GM12878 (cell line): ENCODE results near the gene ARL2. TPM values are rescaled to one million over a fixed set of nuclear protein-coding genes. Genes with fewer than 3 reads are reported as not detected.

Experiments used
- ATAC-seq: fragments of 200-7000 bp; cut with Tn5 transposase; 3 replicates; pipeline ENCODE4 v1.9.1; 2020; ENCODE audit warnings: mild to moderate bottlenecking, moderate library complexity
- Bru-seq: library from RNA; stranded (reverse); fragments of 400-500 nt; gene quantifications from one replicate; lab custom pipeline; 2021; lab: Mats Ljungman, UMichigan
- BruChase-seq, 2 experiments: library from RNA; stranded (reverse); fragments of 400-500 nt; gene quantifications; one replicate each; lab custom pipeline; 2021; lab: Mats Ljungman, UMichigan
- BruUV-seq: library from RNA; stranded (reverse); fragments of 400-500 nt; replicated peaks from 2 replicates; lab custom pipeline; 2021; lab: Mats Ljungman, UMichigan
- CTCF ChIA-PET: fragments of 300-600 bp; sonication (Branson Sonifier 250); formaldehyde crosslinking; extraction: SDS; loops from one replicate; lab custom pipeline; 2021; ENCODE audit warnings: inconsistent platforms; lab: Yijun Ruan, JAX
- POLR2A ChIA-PET: fragments of 350-600 bp; formaldehyde crosslinking; extraction: SDS; loops from one replicate; lab custom pipeline; 2021; ENCODE audit warnings: inconsistent platforms; lab: Charles Lee
- RAD21 ChIA-PET: fragments of 300-600 bp; sonication (Branson Sonifier 250); formaldehyde crosslinking; loops from one replicate; lab custom pipeline; 2023; ENCODE audit warnings: antibody characterized with exemption; ENCODE audit not compliant: unreplicated experiment; lab: Charles Lee
- SMC1A ChIA-PET: fragments of 300-600 bp; sonication (Branson Sonifier 250); formaldehyde crosslinking; loops from one replicate; lab custom pipeline; 2023; ENCODE audit not compliant: unreplicated experiment, uncharacterized antibody; lab: Charles Lee
- DNase-seq: peaks from one replicate; pipeline ENCODE4 v3.0.0-alpha.2; 2011; ENCODE audit warnings: low read depth, low spot score
- FAIRE-seq: peaks from 3 replicates; lab custom pipeline; 2011; peaks lifted over from hg19 to GRCh38; lab: Jason Lieb, UNC
- H2AFZ ChIP-seq: 2 replicates; pipeline ENCODE4 v1.6.0; 2011; ENCODE audit warnings: low read depth, low read length, control low read depth; ENCODE audit not compliant: control insufficient read depth
- H3K27ac ChIP-seq: 2 replicates; pipeline ENCODE4 v1.5.1; 2011; ENCODE audit warnings: control low read depth; ENCODE audit not compliant: control insufficient read depth, insufficient read depth
- H3K27me3 ChIP-seq, 2 experiments: replicated peaks in 1 of 2; 2 replicates each; pipeline versions ENCODE4 v1.6.0 to v1.6.1; 2011; ENCODE audit warnings: low read length in 1 of 2; ENCODE audit not compliant: control insufficient read depth in 2 of 2, insufficient read depth in 2 of 2
- H3K36me3 ChIP-seq, 2 experiments: 2 replicates each; pipeline ENCODE4 v1.5.1; 2011; ENCODE audit warnings: low read length in 1 of 2; ENCODE audit not compliant: control insufficient read depth in 2 of 2, insufficient read depth in 2 of 2
- H3K4me1 ChIP-seq: 2 replicates; pipeline ENCODE4 v1.6.1; 2011; ENCODE audit warnings: mild to moderate bottlenecking, low read length, moderate library complexity, mixed read lengths; ENCODE audit not compliant: control insufficient read depth, insufficient read depth
- H3K4me2 ChIP-seq: 2 replicates; pipeline ENCODE4 v1.6.0; 2011; ENCODE audit warnings: control low read depth; ENCODE audit not compliant: control insufficient read depth, insufficient read depth
- H3K4me3 ChIP-seq: fragments of 200-600 bp; sonication (generic); 2 replicates; pipeline ENCODE4 v1.5.1; 2016
- H3K79me2 ChIP-seq: 2 replicates; pipeline ENCODE4 v1.6.0; 2011; ENCODE audit warnings: low read length; ENCODE audit not compliant: control insufficient read depth, insufficient read depth
- H3K9ac ChIP-seq: 2 replicates; pipeline ENCODE4 v1.8.0; 2011; ENCODE audit warnings: low read length, control low read depth, mixed read lengths; ENCODE audit not compliant: control insufficient read depth, insufficient read depth
- H3K9me3 ChIP-seq: replicated peaks from 3 replicates; pipeline ENCODE4 v1.5.1; 2011; ENCODE audit warnings: mild to moderate bottlenecking, low read length; ENCODE audit not compliant: control insufficient read depth, insufficient read depth
- H4K20me1 ChIP-seq: 2 replicates; pipeline ENCODE4 v1.6.0; 2011; ENCODE audit not compliant: control insufficient read depth, insufficient read depth
- BACH1 ChIP-seq: fragments of 450-650 bp; IDR thresholded peaks from 2 replicates; pipeline ENCODE4 v1.6.1; 2017; ENCODE audit warnings: mild to moderate bottlenecking, borderline replicate concordance
- ETV6 ChIP-seq, 2 experiments: fragments of 450-650 bp in 1 of 2; IDR thresholded peaks in 1 of 2; conservative IDR thresholded peaks in 1 of 2; 2 replicates each; pipeline ENCODE4 v1.6.1; 2014; ENCODE audit warnings: antibody characterized with exemption in 1 of 2, borderline replicate concordance in 1 of 2, low read depth in 1 of 2, mild to moderate bottlenecking in 1 of 2, moderate library complexity in 1 of 2
- HDAC6 ChIP-seq: fragments of 200-600 bp; sonication (generic); IDR thresholded peaks from one replicate; pipeline ENCODE4 v1.8.0; 2017; ENCODE audit warnings: antibody characterized with exemption; ENCODE audit not compliant: unreplicated experiment
- JUND ChIP-seq: IDR thresholded peaks from 2 replicates; pipeline ENCODE4 v1.6.1; 2012; ENCODE audit warnings: low read depth, mild to moderate bottlenecking, low read length, improper control_type of control experiment, moderate library complexity
- LARP7 ChIP-seq: fragments of 450-650 bp; IDR thresholded peaks from 2 replicates; pipeline ENCODE4 v1.6.1; 2017; ENCODE audit warnings: mild to moderate bottlenecking
- NR2C2 ChIP-seq: IDR thresholded peaks from 2 replicates; pipeline ENCODE4 v1.6.1; 2011; ENCODE audit warnings: borderline replicate concordance, low read depth; ENCODE audit not compliant: control insufficient read depth, insufficient read length
- PAX5 ChIP-seq: IDR thresholded peaks from 2 replicates; pipeline ENCODE4 v1.6.1; 2011; ENCODE audit warnings: low read depth, low read length, borderline replicate concordance
- PBX3 ChIP-seq: IDR thresholded peaks from 2 replicates; pipeline ENCODE4 v1.6.1; 2011; ENCODE audit warnings: mild to moderate bottlenecking, low read depth, low read length, moderate library complexity; ENCODE audit not compliant: insufficient replicate concordance
- RELA ChIP-seq: fragments of 450-650 bp; IDR thresholded peaks from 2 replicates; pipeline ENCODE4 v1.8.0; 2014; ENCODE audit warnings: borderline replicate concordance; ENCODE audit not compliant: partially characterized antibody
- SMAD5 ChIP-seq: IDR thresholded peaks from 2 replicates; pipeline ENCODE4 v1.6.1; 2016; ENCODE audit warnings: antibody characterized with exemption, low read depth
- SUPT20H ChIP-seq: IDR thresholded peaks from 2 replicates; pipeline ENCODE4 v1.6.1; 2011; ENCODE audit warnings: low read depth, mild to moderate bottlenecking, low read length, moderate library complexity, borderline replicate concordance; ENCODE audit not compliant: control insufficient read depth
- TARDBP ChIP-seq: IDR thresholded peaks from 2 replicates; pipeline ENCODE4 v1.6.1; 2016; ENCODE audit warnings: borderline replicate concordance
- USF1 ChIP-seq: IDR thresholded peaks from 2 replicates; pipeline ENCODE4 v1.6.1; 2011; ENCODE audit warnings: borderline replicate concordance, low read depth, mild to moderate bottlenecking, moderate library complexity, mixed read lengths, low read length; ENCODE audit not compliant: insufficient read depth; ENCODE audit errors: extremely low read length
- ZNF207 ChIP-seq: fragments of 450-650 bp; IDR thresholded peaks from 2 replicates; pipeline ENCODE4 v1.6.1; 2014; ENCODE audit warnings: antibody characterized with exemption, mild to moderate bottlenecking, borderline replicate concordance
- WGBS: methylation state at CpG from one replicate; pipeline ENCODE4 v1.1.6; 2016; ENCODE audit warnings: low lambda C conversion rate; ENCODE audit not compliant: insufficient replicate concordance, insufficient coverage; ENCODE audit errors: missing lambda C conversion rate; 5-methylcytosine and 5-hydroxymethylcytosine counted together
- in situ Hi-C: fragments of 300-500 bp; cut with MboI; formaldehyde crosslinking; loops from 9 replicates; pipeline ENCODE4 v1.14.3; 2018; ENCODE audit warnings: mixed read lengths
- intact Hi-C: fragments of 100-400 bp; cut with micrococcal nuclease; formaldehyde crosslinking; loops from one replicate; pipeline ENCODE4 v1.14.2; 2022; ENCODE audit not compliant: unreplicated experiment
- long read RNA-seq, 2 experiments: library from polyadenylated mRNA; unstranded; transcript quantifications; one replicate each; pipeline ENCODE4 v2.0.0, GENCODE V29; 2019 to 2020
- polyA minus RNA-seq, 3 experiments: library from RNA; depleted of rRNA, polyadenylated mRNA; stranded (reverse); fragments of >200 nt; gene quantifications; 2 replicates each; pipeline ENCODE4 v1.2.3, GENCODE V29; 2011
- polyA plus RNA-seq, 11 experiments: library from polyadenylated mRNA; depleted of rRNA in 4 of 11; unstranded in 6 of 11; stranded (reverse) in 5 of 11; fragments of >200 nt; fragmentation: Nextera tagmentation in 4 of 11; fragmentation: Illumina TruSeq in 1 of 11; extraction: Ambion mirVana in 4 of 11; extraction: Trizol in 1 of 11; gene quantifications; 1 replicate in 1 of 11; 2 replicates in 10 of 11; pipeline versions ENCODE4 v1.2.1 to v1.2.3, GENCODE V29; 2011 to 2016; ENCODE audit warnings: inconsistent platforms in 2 of 11, missing spikeins in 2 of 11, low read depth in 1 of 11
- total RNA-seq, 4 experiments: library from RNA; depleted of rRNA in 3 of 4; stranded (reverse); fragments of >200 nt in 3 of 4; fragmentation: Illumina TruSeq in 1 of 4; extraction: Trizol in 1 of 4; gene quantifications; 2 replicates each; pipeline versions ENCODE4 v1.2.1 to v1.2.3, GENCODE V29; 2013 to 2021

Gene ARL2
- 12.4 and 13.8 TPM in 2 replicates for total RNA-seq (2013; cell fraction: nucleolus; rRNA removed)
- total RNA-seq (2014; rRNA removed) (109 and 113 TPM in 2 replicates), total RNA-seq (2014; rRNA removed; fragmentation: Illumina TruSeq; extraction: Trizol) (46.6 and 49.1 TPM in 2 replicates), total RNA-seq (2021) (75.1 and 78.4 TPM in 2 replicates), polyA plus RNA-seq (2011; rRNA removed) (31.5 and 71.7 TPM in 2 replicates), polyA plus RNA-seq (2014; fragmentation: Illumina TruSeq; extraction: Trizol) (24.5 and 49.2 TPM in 2 replicates), polyA plus RNA-seq (2014; fragmentation: Nextera tagmentation; extraction: Ambion mirVana) (10 to 100 TPM in 1 of 2 experiments, 1 to 10 TPM in 1; 4.1 to 18.6 TPM), polyA plus RNA-seq (2014; rRNA removed) (112 and 123 TPM in 2 replicates), polyA plus RNA-seq (2016; fragmentation: Nextera tagmentation; extraction: Ambion mirVana) (100 to 1,000 TPM; 137 to 138 TPM), polyA minus RNA-seq (2011; rRNA and poly(A)+ RNA removed) (18.9 and 28.1 TPM in 2 replicates), Bru-seq, nascent RNA (percentile 66 among the genes with signal in this experiment), BruChase-seq, experiment 1, labeled RNA remaining after a 6-hour chase (percentile 79 among the genes with signal in this experiment), BruChase-seq, experiment 2, labeled RNA remaining after a 2-hour chase (percentile 75 among the genes with signal in this experiment)
- 38.1 TPM for polyA plus RNA-seq (2011; ENCODE audit: low read depth)
- polyA plus RNA-seq (2011; cell fraction: cytosol; rRNA removed) = 70.5 and 91.1 TPM in 2 replicates
- polyA plus RNA-seq (2011; cell fraction: nucleus; rRNA removed) = 45.5 and 46.3 TPM in 2 replicates
- 65.4 and 81.8 TPM in 2 replicates for polyA plus RNA-seq (2012)
- polyA minus RNA-seq (2011; cell fraction: cytosol; rRNA and poly(A)+ RNA removed) = 29.0 and 29.4 TPM in 2 replicates
- polyA minus RNA-seq (2011; cell fraction: nucleus; rRNA and poly(A)+ RNA removed) = 7.7 and 10.0 TPM in 2 replicates
- long read RNA-seq, experiment 1, transcript ARL2-201 (5 exons, 979 nt) = major isoform, 29 of 35 reads
- long read RNA-seq, experiment 1, partial matches to known transcripts = 0 of 35 reads
- long read RNA-seq, experiment 1, other reads (novel, unspliced or antisense) = 1 of 35 reads
- long read RNA-seq, experiment 2, transcript ARL2-201 (5 exons, 979 nt) = major isoform, 7 of 10 reads
- long read RNA-seq, experiment 2, partial matches to known transcripts = 1 of 10 reads
- long read RNA-seq, experiment 2, other reads (novel, unspliced or antisense) = 1 of 10 reads

GRCh38 chr11:65013888-65014725, at the start of gene ARL2:
ARL2 (plus strand) TSS chr11:65014160; CDS start chr11:65014208, 48 bp downstream.
- CTCF ChIA-PET = interaction anchor here (0.7 to 8.2 kb wide), 35 partner anchors 11 to 465 kb away, joined by 3 to 89 read pairs (median 4); partner anchors contain the start of genes ATG2A, BATF2, CAPN1 and CDC42BPG
- H3K9me3 ChIP-seq = no peaks in the 10 kb centered on the region
- H3K4me3 ChIP-seq = peak within 1 kb of the TSS; percentile 76
- in situ Hi-C loops (no loop called here), intact Hi-C loops (loop anchor here (1.0 to 10.0 kb wide), 7 partner anchors 64 to 241 kb away; partner anchors contain the start of genes CAPN1, CDCA5, VPS51 and ZFPL1)
- H3K4me2 ChIP-seq = peak within 1 kb of the TSS; percentile 93
- peak; percentile 93 for FAIRE-seq
- peak within 1 kb of the TSS; percentile 89 for H2AFZ ChIP-seq
- POLR2A ChIA-PET = interaction anchor here (0.9 to 1.7 kb wide), 9 partner anchors 17 to 167 kb away, joined by 3 to 7 read pairs (median 4); partner anchors contain the start of genes BATF2, FAU, MRPL49 and SAC3D1
- DNase-seq = peak; percentile 69
- H4K20me1 ChIP-seq = no peaks in the 10 kb centered on the region
- H3K27me3 ChIP-seq = no peaks in the 10 kb centered on the region
- RAD21 ChIA-PET = interaction anchor here (0.5 to 4.8 kb wide), 17 partner anchors 14 to 236 kb away, joined by 3 to 31 read pairs (median 3); partner anchors contain the start of genes CDC42BPG, CDCA5, FAU and MRPL49
- TSS peak; percentile 77 for BruUV-seq
- WGBS = 2% methylated on average over 83 of the region's 96 CpGs
- peaks cover 17% of the 10 kb centered on the region for H3K4me1 ChIP-seq
- no peaks in the 10 kb centered on the region; a peak in 1 of 4 replicates for H3K36me3 ChIP-seq
- peak within 1 kb of the TSS; percentile 88 for H3K27ac ChIP-seq
- SMC1A ChIA-PET = interaction anchor here (1.0 to 2.5 kb wide), 8 partner anchors 65 to 166 kb away, joined by 3 to 19 read pairs (median 4); partner anchors contain the start of genes FAU, MRPL49 and ZNHIT2
- H3K79me2 ChIP-seq = no peaks in the 10 kb centered on the region; the same call in none of the 2 replicates
- H3K9ac ChIP-seq = peak within 1 kb of the TSS; percentile 86
- ATAC-seq = peak; percentile 89
- TF ChIP-seq SUPT20H (no peak), PBX3 (peak; percentile 33), RELA (peak; percentile 7), BACH1 (peak; percentile 82), USF1 (peak; percentile 98), JUND (no peak), TARDBP (peak; percentile 17; the same call in 1 of the 2 replicates), ZNF207 (peak; percentile 52), LARP7 (peak; percentile 82), NR2C2 (no peak), SMAD5 (no peak), ETV6 (conservative IDR thresholded peaks at IDR 0.05 in 1 of 2, IDR thresholded peaks at IDR 0.05 in 1 of 2; ENCODE audit: borderline replicate concordance in 1 of 2, low read depth in 1 of 2) (peak in 1 of 2 experiments; percentile 25; a peak in 1 of 4 replicates), PAX5 (no peak), HDAC6 (peak; percentile 7)
